Heart right ventricle (tissue), 16 donors: ENCODE data around the gene RAB32. TPM values are rescaled to one million over a fixed set of nuclear protein-coding genes. Genes with fewer than 3 reads are reported as not detected.
"Not testable (repeated sequence)": the region's sequence is repeated elsewhere in the genome, so short reads cannot be mapped to it uniquely, and the experiment has no call there.

Experiments used
- ATAC-seq, 8 donors: fragments of 200-7000 bp; cut with Tn5 transposase; one replicate each; pipeline ENCODE4 v1.9.1; 2020; ENCODE audit warnings: mild to moderate bottlenecking in 8 of 8, moderate library complexity in 8 of 8, moderate number of reproducible peaks in 1 of 8
- DNase-seq, 2 donors: peaks; one replicate each; pipeline ENCODE4 v3.0.0-alpha.2; 2020
- H3K27ac ChIP-seq, 10 donors: fragments of 200-600 bp; sonication (generic) in 2 of 10; one replicate each; pipeline versions ENCODE4 v1.5.0 to v1.8.0; 2020 to 2022; ENCODE audit warnings: mild to moderate bottlenecking in 3 of 10
- H3K27me3 ChIP-seq, 7 donors: fragments of 200-600 bp; one replicate each; pipeline ENCODE4 v1.8.0; 2021 to 2022; ENCODE audit warnings: mild to moderate bottlenecking in 2 of 7
- H3K36me3 ChIP-seq, 9 donors: fragments of 200-600 bp; sonication (generic) in 1 of 9; one replicate each; pipeline versions ENCODE4 v1.5.0 to v1.8.0; 2020 to 2022; ENCODE audit warnings: mild to moderate bottlenecking in 2 of 9
- H3K4me1 ChIP-seq, 9 donors: fragments of 200-600 bp; sonication (generic) in 1 of 9; one replicate each; pipeline versions ENCODE4 v1.5.0 to v1.8.0; 2020 to 2022; ENCODE audit warnings: mild to moderate bottlenecking in 4 of 9
- H3K4me3 ChIP-seq, 10 donors: fragments of 200-600 bp; sonication (generic) in 2 of 10; one replicate each; pipeline versions ENCODE4 v1.5.0 to v1.8.0; 2020 to 2022; ENCODE audit warnings: mild to moderate bottlenecking in 7 of 10, moderate library complexity in 2 of 10
- H3K9me3 ChIP-seq, 11 donors: fragments of 200-600 bp in 10 of 11; sonication (generic) in 2 of 11; one replicate each; pipeline versions ENCODE4 v1.5.0 to v1.8.0; 2013 to 2022; ENCODE audit warnings: mild to moderate bottlenecking in 2 of 11, control low read depth in 1 of 11, moderate library complexity in 1 of 11
- CTCF ChIP-seq, 9 donors: fragments of 200-600 bp; sonication (generic) in 2 of 9; IDR thresholded peaks; one replicate each; pipeline versions ENCODE4 v1.5.0 to v1.8.0; 2021 to 2022; ENCODE audit warnings: antibody characterized with exemption in 9 of 9, mild to moderate bottlenecking in 5 of 9, moderate library complexity in 1 of 9
- WGBS, 2 donors: extraction: QIAGEN DNeasy Blood & Tissue Kit; methylation state at CpG; one replicate each; pipeline ENCODE4 v1.1.7; 2013; ENCODE audit warnings: inconsistent platforms in 1 of 2; 5-methylcytosine and 5-hydroxymethylcytosine counted together
- intact Hi-C, 10 donors: fragments of 100-400 bp; cut with DNase I; formaldehyde crosslinking; loops; one replicate each; pipeline versions ENCODE4 v1.11.1 to v1.14.2; 2022
- polyA plus RNA-seq, 2 donors: library from polyadenylated mRNA; stranded (reverse); fragments of 200-250 nt; gene quantifications; one replicate each; pipeline ENCODE4 v1.2.3, GENCODE V29; 2013
- total RNA-seq, 10 donors: library from RNA; stranded (reverse); fragmentation: NEBNext Ultra II Directional in 3 of 10; extraction: Animal tissue kit (Norgen Biotek cat#: 25700) in 3 of 10; gene quantifications; one replicate each; pipeline versions ENCODE4 v1.2.1 to v1.2.4, GENCODE V29; 2021 to 2023
- donor health status: Arrhythmogenic right ventricular cardiomyopathy.
- donor health status: ischemic (EF 13 %, LVEDD 7.1; RV severe dilation, severe dysfunction).
- donor health status: healthy with polysubstance abuse.
- donor health status: DM: no; HTN: yes; CAD: no.
- donor health status: DM: no; HTN: no; CAD: no.
- donor health status: ischemic (EF 25% LVEDD 6.9; RV normal size, moderate dysfunction).
- donor health status: ischemic (EF 25% LVEDD 5.7; RV mildly dilated, moderate dysfunction).
- donor health status: healthy.
- donor health status: DM: yes; HTN: yes; CAD: no.
- donor health status: Ischemic cardiomyopathy.
- donor health status: ischemic (EF 35%, LVEDD 5.7; RV mildly dilated, moderate dysfunction).
- donor health status: nonischemic (EF 11% LVEDD 7.7; RV severe dilation, severe dysfunction).
- donor health status: DM: yes; HTN: yes; CAD: no.
- donor health status: PGD.
- donor health status: ischemic (EF 29% LVEDD 5.4; RV normal size, mild dysfunction).
- donor health status: nonischemic (EF 23%, LVEDD 6.1; RV moderate dilation, normal function).

The RAB32 gene
- total and polyA plus RNA-seq, 12 donors: 1.6 to 14.5 (median 4.2) TPM

GRCh38 chr6:146553377-146554135, 9.9 kb downstream of the RAB32 start:
- ATAC-seq (no peak), DNase-seq (no peak)
- intact Hi-C loops: no loop called here
- no peaks in the 10 kb centered on the region for H3K27me3 ChIP-seq
- peaks cover 0 to 28% (median under 1%) of the 10 kb centered on the region in 9 donors for H3K4me1 ChIP-seq
- no peak overlapping the region for H3K27ac ChIP-seq
- peaks cover 0 to 65% (median 5%) of the 10 kb centered on the region in 9 donors for H3K36me3 ChIP-seq
- WGBS, 2 donors: 68 to 72% methylated on average over 7 of the region's 7 CpGs
- no peaks in the 10 kb centered on the region for H3K9me3 ChIP-seq
- no peak for TF ChIP-seq CTCF (IDR thresholded peaks at IDR 0.05)
- H3K4me3 ChIP-seq: no peak overlapping the region

DNA sequence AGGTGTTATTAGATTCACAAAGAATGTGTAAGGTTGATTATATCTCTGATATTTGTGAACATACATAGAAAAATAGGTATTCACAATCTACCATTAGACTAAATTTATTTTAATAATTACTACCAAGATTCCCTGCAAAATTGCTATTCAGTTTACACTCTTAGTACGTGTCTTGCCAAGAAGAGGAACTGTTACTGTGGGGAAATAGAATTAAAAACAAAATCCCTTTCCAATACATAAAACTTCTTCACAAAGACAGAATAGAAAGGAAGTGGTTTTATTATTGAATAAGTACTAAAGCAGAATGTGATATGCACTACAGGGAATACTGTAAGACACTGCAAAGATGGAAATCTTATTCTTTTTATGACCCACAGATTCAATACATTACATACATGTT, 17.0 kb downstream of the RAB32 start:
- intact Hi-C loops: no loop called here
- no peak for ATAC-seq
- H3K36me3 ChIP-seq: peaks cover 0 to 4% (median 0%) of the 10 kb centered on the region in 9 donors
- H3K4me1 ChIP-seq: no peaks in the 10 kb centered on the region
- no peaks in the 10 kb centered on the region for H3K27me3 ChIP-seq
- H3K9me3 ChIP-seq: peaks cover 0 to 11% (median 0%) of the 10 kb centered on the region in 11 donors
- H3K4me3 ChIP-seq: no peak overlapping the region
- H3K27ac ChIP-seq: no peak overlapping the region
- no peak for DNase-seq
- TF ChIP-seq CTCF (IDR thresholded peaks at IDR 0.05): no peak
- 88% methylated on average over 1 of the region's 1 CpG for WGBS, 2 donors

DNA sequence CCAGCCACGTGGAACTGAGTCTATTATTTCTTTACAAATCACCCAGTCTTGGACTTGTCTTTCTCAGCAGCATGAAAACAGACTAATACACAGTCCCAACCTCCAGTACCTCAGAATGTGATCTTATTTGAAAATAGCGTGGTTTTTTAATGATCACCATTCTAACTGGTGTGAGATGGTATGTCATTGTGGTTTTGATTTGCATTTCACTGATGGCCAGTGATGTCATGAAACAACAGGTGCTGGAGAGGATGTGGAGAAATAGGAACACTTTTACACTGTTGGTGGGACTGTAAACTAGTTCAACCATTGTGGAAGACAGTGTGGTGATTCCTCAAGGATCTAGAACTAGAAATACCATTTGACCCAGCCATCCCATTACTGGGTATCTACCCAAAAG, 23.0 kb downstream of the RAB32 start:
- DNase-seq, H3K27me3 ChIP-seq, H3K4me3 ChIP-seq, intact Hi-C loops, H3K27ac ChIP-seq, ATAC-seq, H3K36me3 ChIP-seq, H3K4me1 ChIP-seq: not testable (repeated sequence)
- WGBS, 2 donors: 72 to 75% methylated on average over 2 of the region's 2 CpGs
- H3K9me3 ChIP-seq: peaks cover 0 to 25% (median 5%) of the 10 kb centered on the region in 11 donors

DNA sequence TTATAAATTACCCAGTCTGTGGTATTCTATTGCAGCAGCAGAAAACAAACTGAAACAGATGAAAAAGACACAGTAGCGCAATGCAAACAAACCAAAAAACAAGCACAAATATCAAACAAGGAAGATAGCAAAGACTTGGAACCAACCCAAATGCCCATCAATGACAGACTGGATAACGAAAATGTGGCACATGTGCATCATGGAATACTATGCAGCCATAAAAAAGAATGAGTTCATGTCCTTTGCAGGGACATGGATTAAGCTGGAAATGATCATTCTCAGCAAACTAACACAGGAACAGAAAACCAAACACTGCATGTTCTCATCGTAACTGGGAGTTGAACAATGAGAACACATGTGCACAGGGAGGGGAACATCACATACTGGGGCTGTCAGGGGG, 25.0 kb downstream of the RAB32 start:
- H3K27me3 ChIP-seq, DNase-seq, H3K4me1 ChIP-seq, H3K4me3 ChIP-seq, H3K27ac ChIP-seq, H3K36me3 ChIP-seq, intact Hi-C loops, ATAC-seq: not testable (repeated sequence)
- 88 to 89% methylated on average over 3 of the region's 3 CpGs for WGBS, 2 donors
- H3K9me3 ChIP-seq: peaks cover 0 to 28% (median 6%) of the 10 kb centered on the region in 11 donors

DNA sequence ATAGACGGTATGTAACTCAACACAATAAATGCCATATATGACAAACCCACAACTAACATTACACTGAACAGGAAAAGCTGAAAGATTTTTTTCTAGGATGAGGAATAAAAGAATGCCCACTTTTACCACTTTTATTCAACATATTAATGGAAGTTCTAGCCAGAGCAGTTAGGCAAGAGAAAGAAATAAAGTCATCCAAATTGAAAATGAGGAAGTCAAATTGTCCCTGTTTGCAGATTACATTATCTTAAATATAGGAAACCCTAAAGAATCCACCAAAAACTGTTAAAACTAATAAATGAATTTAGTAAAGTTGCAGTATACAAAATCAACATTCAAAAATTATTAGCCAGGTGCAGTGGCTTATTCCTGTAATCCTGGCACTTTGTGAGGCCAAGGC, 30.6 kb downstream of the RAB32 start:
- H3K9me3 ChIP-seq: peaks cover 0 to 39% (median 16%) of the 10 kb centered on the region in 11 donors
- no peaks in the 10 kb centered on the region for H3K36me3 ChIP-seq
- DNase-seq: no peak
- no peaks in the 10 kb centered on the region for H3K4me1 ChIP-seq
- 95% methylated on average over 1 of the region's 1 CpG for WGBS, 2 donors
- no peak for TF ChIP-seq CTCF (IDR thresholded peaks at IDR 0.05)
- ATAC-seq: no peak
- no peak overlapping the region for H3K4me3 ChIP-seq
- no peak overlapping the region for H3K27ac ChIP-seq
- H3K27me3 ChIP-seq: no peaks in the 10 kb centered on the region
- intact Hi-C loops: no loop called here
